WTC11 (cell line): Measurements from ENCODE around the gene TAC4.

Source experiments
- FOXK1 ChIP-seq: sonication (generic); formaldehyde crosslinking; IDR thresholded peaks from 2 replicates; pipeline ENCODE4 v1.8.0; 2022; ENCODE audit warnings: mild to moderate bottlenecking, moderate library complexity, missing genetic modification reagents
- JUN ChIP-seq: sonication (generic); formaldehyde crosslinking; IDR thresholded peaks from 2 replicates; pipeline ENCODE4 v1.8.0; 2023; ENCODE audit warnings: mild to moderate bottlenecking, missing genetic modification reagents
- ZNF232 ChIP-seq: sonication (generic); formaldehyde crosslinking; IDR thresholded peaks from 2 replicates; pipeline ENCODE4 v1.8.0; 2022; ENCODE audit warnings: mild to moderate bottlenecking, missing genetic modification reagents
- ZNF423 ChIP-seq: fragments of 250-450 bp; sonication (Bioruptor Pico); IDR thresholded peaks from 2 replicates; pipeline ENCODE4 v2.1.2; 2022; ENCODE audit warnings: mild to moderate bottlenecking, moderate library complexity
- TF ChIP-seq, protein P1 (sequence below): sonication (generic); formaldehyde crosslinking; IDR thresholded peaks from 2 replicates; pipeline ENCODE4 v1.8.1; 2022; ENCODE audit warnings: low read depth, mild to moderate bottlenecking, moderate library complexity, missing genetic modification reagents, borderline replicate concordance

DNA sequence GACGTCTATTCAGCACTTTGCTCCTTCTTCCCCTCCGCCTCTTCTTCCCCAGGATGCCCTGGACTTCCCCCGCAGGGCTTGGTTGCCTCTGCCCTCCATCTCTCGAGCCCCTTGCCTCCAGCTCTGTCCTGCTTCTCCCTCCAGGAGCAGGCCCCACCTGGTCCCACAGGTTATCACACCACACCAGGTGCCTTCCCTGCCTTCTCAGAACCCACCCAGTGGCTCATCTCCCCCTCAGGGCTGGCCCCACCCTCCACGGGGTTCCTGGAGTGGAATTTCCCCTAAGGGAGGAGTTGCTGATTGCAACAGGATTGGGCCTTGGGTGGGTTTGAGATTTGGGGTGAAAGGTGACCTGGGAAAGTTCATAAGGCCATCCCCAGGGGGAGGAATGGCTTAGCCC, 49.0 kb upstream of the TAC4 start:
- TF ChIP-seq FOXK1 (CRISPR knock-in tag), result no peak
- TF ChIP-seq, protein P1, sequence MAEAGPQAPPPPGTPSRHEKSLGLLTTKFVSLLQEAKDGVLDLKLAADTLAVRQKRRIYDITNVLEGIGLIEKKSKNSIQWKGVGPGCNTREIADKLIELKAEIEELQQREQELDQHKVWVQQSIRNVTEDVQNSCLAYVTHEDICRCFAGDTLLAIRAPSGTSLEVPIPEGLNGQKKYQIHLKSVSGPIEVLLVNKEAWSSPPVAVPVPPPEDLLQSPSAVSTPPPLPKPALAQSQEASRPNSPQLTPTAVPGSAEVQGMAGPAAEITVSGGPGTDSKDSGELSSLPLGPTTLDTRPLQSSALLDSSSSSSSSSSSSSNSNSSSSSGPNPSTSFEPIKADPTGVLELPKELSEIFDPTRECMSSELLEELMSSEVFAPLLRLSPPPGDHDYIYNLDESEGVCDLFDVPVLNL (CRISPR knock-in tag), result no peak
- no peak for TF ChIP-seq ZNF423
- no peak for TF ChIP-seq JUN (CRISPR knock-in tag)
- TF ChIP-seq ZNF232 (CRISPR knock-in tag), result no peak
